Measurements from ENCODE around the gene TTC16.

TTC16 gene

GRCh38 chr9:127721391-127721821 lies 5.5 kb downstream of the TTC16 start:
- DNase-seq, result no peak

- DNase-seq, result no peak
These were observed 6.3 kb downstream of the TTC16 start for GRCh38 chr9:127722055-127722745.

- no peak for DNase-seq
These were observed 7.1 kb downstream of the TTC16 start for GRCh38 chr9:127723013-127723412.

- DNase-seq, result no peak
These were observed 7.6 kb downstream of the TTC16 start for GRCh38 chr9:127723444-127723843.

- no peak for DNase-seq
These were observed 8.1 kb downstream of the TTC16 start for GRCh38 chr9:127724012-127724411.

GRCh38 chr9:127726871-127727270 lies 11.0 kb downstream of the TTC16 start:
- DNase-seq, result no peak

- DNase-seq, result no peak
These were observed 12.9 kb downstream of the TTC16 start for GRCh38 chr9:127728808-127729207.

GRCh38 chr9:127729522-127730256 lies 13.8 kb downstream of the TTC16 start:
- DNase-seq, result no peak

- DNase-seq, result no peak
These were observed 14.4 kb downstream of the TTC16 start for GRCh38 chr9:127730262-127730661.

- DNase-seq, result no peak
These were observed 15.0 kb downstream of the TTC16 start for GRCh38 chr9:127730799-127731410.

GRCh38 chr9:127731938-127732337 lies 16.1 kb downstream of the TTC16 start:
- DNase-seq, result no peak

- DNase-seq, result no peak
These were observed 16.6 kb downstream of the TTC16 start for GRCh38 chr9:127732444-127732843.

GRCh38 chr9:127733614-127734013 lies 17.7 kb downstream of the TTC16 start:
- no peak for DNase-seq

- DNase-seq, result no peak
These were observed 18.4 kb downstream of the TTC16 start for GRCh38 chr9:127734247-127734746.

GRCh38 chr9:127734747-127735529 lies 19.1 kb downstream of the TTC16 start, which contains the start of gene TOR2A:
TSS of gene TOR2A (minus strand) at chr9:127735294. CDS start at chr9:127735270, 24 bp downstream.
- DNase-seq, result peak; percentile 99

- no peak for DNase-seq
These were observed 19.8 kb downstream of the TTC16 start for GRCh38 chr9:127735530-127736185.

GRCh38 chr9:127738666-127739065 lies 22.8 kb downstream of the TTC16 start:
- DNase-seq, result no peak

- DNase-seq, result no peak
These were observed 23.9 kb downstream of the TTC16 start for GRCh38 chr9:127739614-127740330.

GRCh38 chr9:127741831-127742434 lies 26.1 kb downstream of the TTC16 start:
- DNase-seq, result no peak

GRCh38 chr9:127742435-127743088 lies 26.7 kb downstream of the TTC16 start:
- no peak for DNase-seq
